H9 (cell line): ENCODE results near the gene CBR3. TPM values are rescaled to one million over a fixed set of nuclear protein-coding genes. Genes with fewer than 3 reads are reported as not detected.

Experiments
- DNase-seq: peaks from one replicate; pipeline ENCODE4 v3.0.0-alpha.2; 2017
- H2AFZ ChIP-seq: one replicate; pipeline ENCODE4 v1.6.1; 2013; ENCODE audit warnings: mild to moderate bottlenecking, low read length, control low read depth, moderate library complexity
- H2AK5ac ChIP-seq: 2 replicates; pipeline ENCODE4 v1.6.1; 2013; ENCODE audit warnings: low read length, control low read depth, mixed read lengths; ENCODE audit not compliant: insufficient read length
- H2BK120ac ChIP-seq: one replicate; pipeline ENCODE4 v1.6.1; 2013; ENCODE audit warnings: low read depth, mild to moderate bottlenecking, low read length, control low read depth, inconsistent platforms; ENCODE audit not compliant: poor library complexity, severe bottlenecking
- H2BK12ac ChIP-seq: 2 replicates; pipeline ENCODE4 v1.6.1; 2013; ENCODE audit warnings: low read length, control low read depth, mixed read lengths, low read depth; ENCODE audit not compliant: insufficient read length
- H2BK15ac ChIP-seq: 2 replicates; pipeline ENCODE4 v1.6.1; 2013; ENCODE audit warnings: low read depth, low read length, control low read depth
- H2BK20ac ChIP-seq: one replicate; pipeline ENCODE4 v1.6.1; 2013; ENCODE audit warnings: low read depth, mild to moderate bottlenecking, low read length, control low read depth, inconsistent platforms; ENCODE audit not compliant: poor library complexity, severe bottlenecking
- H2BK5ac ChIP-seq: 2 replicates; pipeline ENCODE4 v1.6.1; 2013; ENCODE audit warnings: low read length, control low read depth, mixed read lengths; ENCODE audit not compliant: insufficient read length
- H3K14ac ChIP-seq: 2 replicates; pipeline ENCODE4 v1.6.1; 2013; ENCODE audit warnings: low read length, control low read depth; ENCODE audit not compliant: insufficient read depth
- H3K18ac ChIP-seq: 2 replicates; pipeline ENCODE4 v1.6.1; 2013; ENCODE audit warnings: low read depth, mild to moderate bottlenecking, mixed read lengths, low read length, control low read depth; ENCODE audit not compliant: insufficient read length
- H3K23ac ChIP-seq: 2 replicates; pipeline ENCODE4 v1.6.1; 2013; ENCODE audit warnings: low read length, control low read depth, mixed read lengths, low read depth; ENCODE audit not compliant: insufficient read length
- H3K23me2 ChIP-seq: 2 replicates; pipeline ENCODE4 v1.6.1; 2013; ENCODE audit warnings: low read depth, mild to moderate bottlenecking, mixed read lengths, low read length, control low read depth; ENCODE audit not compliant: insufficient read length, poor library complexity, severe bottlenecking
- H3K27ac ChIP-seq: 2 replicates; pipeline ENCODE4 v1.5.1; 2013; ENCODE audit warnings: low read length, control low read depth, mixed read lengths, low read depth; ENCODE audit not compliant: insufficient read length
- H3K27me3 ChIP-seq: 2 replicates; pipeline ENCODE4 v1.6.1; 2013; ENCODE audit warnings: low read length, control low read depth, inconsistent platforms; ENCODE audit not compliant: insufficient read depth
- H3K4ac ChIP-seq: 2 replicates; pipeline ENCODE4 v1.6.1; 2013; ENCODE audit warnings: low read depth, mild to moderate bottlenecking, control low read depth, inconsistent platforms, low read length, moderate library complexity
- H3K4me1 ChIP-seq: 2 replicates; pipeline ENCODE4 v1.6.1; 2013; ENCODE audit warnings: low read length, control low read depth, inconsistent platforms; ENCODE audit not compliant: insufficient read depth
- H3K4me2 ChIP-seq: 2 replicates; pipeline ENCODE4 v1.6.1; 2013; ENCODE audit warnings: low read length, control low read depth, mixed read lengths; ENCODE audit not compliant: insufficient read length, insufficient read depth
- H3K56ac ChIP-seq: 2 replicates; pipeline ENCODE4 v1.6.1; 2013; ENCODE audit warnings: low read depth, mild to moderate bottlenecking, mixed read lengths, low read length, control low read depth; ENCODE audit not compliant: insufficient read length
- H3K79me1 ChIP-seq: 2 replicates; pipeline ENCODE4 v1.6.1; 2013; ENCODE audit warnings: low read depth, mild to moderate bottlenecking, moderate library complexity, low read length, control low read depth, inconsistent platforms; ENCODE audit not compliant: insufficient read depth, poor library complexity, severe bottlenecking
- H3K79me2 ChIP-seq: 2 replicates; pipeline ENCODE4 v1.6.1; 2013; ENCODE audit warnings: low read length, control low read depth, inconsistent platforms; ENCODE audit not compliant: insufficient read depth
- H3K9ac ChIP-seq: 2 replicates; pipeline ENCODE4 v1.6.1; 2013; ENCODE audit warnings: low read length, control low read depth, mixed read lengths; ENCODE audit not compliant: insufficient read length; ENCODE audit errors: extremely low read depth
- H3K9me3 ChIP-seq: one replicate; pipeline ENCODE4 v1.6.1; 2013; ENCODE audit warnings: low read depth, low read length, inconsistent platforms; ENCODE audit not compliant: control insufficient read depth
- H3T11ph ChIP-seq: one replicate; pipeline ENCODE4 v1.6.1; 2013; ENCODE audit warnings: mild to moderate bottlenecking, low read length, control low read depth, inconsistent platforms
- H4K20me1 ChIP-seq: one replicate; pipeline ENCODE4 v1.6.1; 2013; ENCODE audit not compliant: control insufficient read depth, insufficient read length, insufficient read depth
- H4K5ac ChIP-seq: 2 replicates; pipeline ENCODE4 v1.6.1; 2013; ENCODE audit warnings: low read depth, mild to moderate bottlenecking, mixed read lengths, low read length, control low read depth; ENCODE audit not compliant: insufficient read length
- H4K8ac ChIP-seq: replicated peaks from 2 replicates; pipeline ENCODE4 v1.6.1; 2013; ENCODE audit warnings: low read length, control low read depth, mixed read lengths, low read depth; ENCODE audit not compliant: insufficient read length
- H4K91ac ChIP-seq: 2 replicates; pipeline ENCODE4 v1.6.1; 2013; ENCODE audit warnings: low read depth, mild to moderate bottlenecking, moderate library complexity, mixed read lengths, low read length, control low read depth; ENCODE audit not compliant: insufficient read length
- H3K27ac Mint-ChIP-seq, 3 experiments: 2 replicates in 2 of 3; 3 replicates in 1 of 3; pipeline ENCODE4 v1.8.0; 2020 to 2021; ENCODE audit warnings: mixed read lengths in 3 of 3, mild to moderate bottlenecking in 1 of 3, moderate library complexity in 1 of 3
- H3K27me3 Mint-ChIP-seq: 2 replicates; pipeline ENCODE4 v1.8.0; 2021; ENCODE audit warnings: low read depth, mild to moderate bottlenecking, moderate library complexity, mixed read lengths
- H3K36me3 Mint-ChIP-seq, 3 experiments: 2 replicates in 2 of 3; 3 replicates in 1 of 3; pipeline ENCODE4 v1.8.0; 2020 to 2021; ENCODE audit warnings: low read depth in 3 of 3, mixed read lengths in 3 of 3; ENCODE audit not compliant: insufficient read depth in 1 of 3
- H3K4me1 Mint-ChIP-seq, 2 experiments: 2 replicates each; pipeline ENCODE4 v1.8.0; 2020; ENCODE audit warnings: mixed read lengths in 2 of 2
- H3K4me3 Mint-ChIP-seq, 2 experiments: 2 replicates in 1 of 2; 3 replicates in 1 of 2; pipeline ENCODE4 v1.8.0; 2020 to 2021; ENCODE audit warnings: mild to moderate bottlenecking in 2 of 2, mixed read lengths in 2 of 2, moderate library complexity in 1 of 2
- H3K9me3 Mint-ChIP-seq, 2 experiments: 2 replicates in 1 of 2; 3 replicates in 1 of 2; pipeline ENCODE4 v1.8.0; 2020; ENCODE audit warnings: mild to moderate bottlenecking in 2 of 2, mixed read lengths in 2 of 2, moderate library complexity in 1 of 2
- WGBS: extraction: QIAGEN DNeasy Blood & Tissue Kit; methylation state at CpG from one replicate; pipeline ENCODE4 v1.1.7; 2013; ENCODE audit warnings: missing lambda C conversion rate, low lambda C conversion rate, mixed read lengths; ENCODE audit not compliant: insufficient read length; ENCODE audit errors: extremely low coverage; 5-methylcytosine and 5-hydroxymethylcytosine counted together
- total RNA-seq: library from RNA; stranded (reverse); gene quantifications from 2 replicates; pipeline ENCODE4 v1.2.1, GENCODE V29; 2021
- TF ChIP-seq, protein P1 (sequence below): fragments of 200-600 bp; sonication (generic); conservative IDR thresholded peaks from 3 replicates; pipeline ENCODE4 v1.8.0; 2021; ENCODE audit warnings: antibody characterized with exemption, mild to moderate bottlenecking

The CBR3 gene
- total RNA-seq, 1 experiment from 2014 or later: 2.4 TPM

DNA sequence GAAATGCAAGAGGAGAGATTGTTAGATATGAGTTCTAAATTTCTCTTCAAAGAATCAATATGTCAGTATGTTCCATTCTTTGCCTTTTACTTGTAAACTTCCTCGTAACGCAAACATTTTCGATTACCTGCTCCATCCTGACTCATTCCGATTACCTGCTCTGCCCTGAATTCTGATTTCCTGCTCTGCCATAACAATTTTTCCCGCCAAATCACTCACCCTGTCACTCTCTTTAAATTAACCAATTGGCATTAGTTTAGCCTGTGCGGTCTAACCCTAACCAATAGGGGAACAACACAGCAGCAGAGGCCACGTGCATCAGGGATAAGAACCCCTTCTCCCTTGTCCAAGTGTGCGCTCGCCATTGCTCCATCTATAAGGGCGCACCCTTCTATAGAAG, 25.0 kb upstream of the CBR3 start:
- H3K4me2 ChIP-seq: no peak overlapping the region
- TF ChIP-seq, protein P1, sequence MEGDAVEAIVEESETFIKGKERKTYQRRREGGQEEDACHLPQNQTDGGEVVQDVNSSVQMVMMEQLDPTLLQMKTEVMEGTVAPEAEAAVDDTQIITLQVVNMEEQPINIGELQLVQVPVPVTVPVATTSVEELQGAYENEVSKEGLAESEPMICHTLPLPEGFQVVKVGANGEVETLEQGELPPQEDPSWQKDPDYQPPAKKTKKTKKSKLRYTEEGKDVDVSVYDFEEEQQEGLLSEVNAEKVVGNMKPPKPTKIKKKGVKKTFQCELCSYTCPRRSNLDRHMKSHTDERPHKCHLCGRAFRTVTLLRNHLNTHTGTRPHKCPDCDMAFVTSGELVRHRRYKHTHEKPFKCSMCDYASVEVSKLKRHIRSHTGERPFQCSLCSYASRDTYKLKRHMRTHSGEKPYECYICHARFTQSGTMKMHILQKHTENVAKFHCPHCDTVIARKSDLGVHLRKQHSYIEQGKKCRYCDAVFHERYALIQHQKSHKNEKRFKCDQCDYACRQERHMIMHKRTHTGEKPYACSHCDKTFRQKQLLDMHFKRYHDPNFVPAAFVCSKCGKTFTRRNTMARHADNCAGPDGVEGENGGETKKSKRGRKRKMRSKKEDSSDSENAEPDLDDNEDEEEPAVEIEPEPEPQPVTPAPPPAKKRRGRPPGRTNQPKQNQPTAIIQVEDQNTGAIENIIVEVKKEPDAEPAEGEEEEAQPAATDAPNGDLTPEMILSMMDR: no peak
- H3K36me3 Mint-ChIP-seq: peaks cover 17 to 34% (median 29%) of the 10 kb centered on the region in 3 experiments

More for the DNA sequence above, 25.0 kb upstream of the CBR3 start:
- no peak overlapping the region for H2BK20ac ChIP-seq
- H3K4ac ChIP-seq: no peak overlapping the region
- no peak overlapping the region for H2BK12ac ChIP-seq
- Mint-ChIP-seq H3K9me3 (peaks cover 0 to 9% of the 10 kb centered on the region in 2 experiments; a peak in 2 of 5 replicates), H3K4me1 (peaks cover 43 to 53% of the 10 kb centered on the region in 2 experiments), H3K4me3 (no peak overlapping the region), H3K27ac (no peak overlapping the region), H3K27me3 (no peaks in the 10 kb centered on the region; the same call in 1 of the 2 replicates)
- no peak overlapping the region for H2AFZ ChIP-seq
- no peak overlapping the region for H3K9ac ChIP-seq
- H3K9me3 ChIP-seq: no peaks in the 10 kb centered on the region
- no peaks in the 10 kb centered on the region for H4K20me1 ChIP-seq
- H2BK15ac ChIP-seq: no peak overlapping the region
- peaks cover 3% of the 10 kb centered on the region; the same call in 1 of the 2 replicates for H3K4me1 ChIP-seq
- H3K23ac ChIP-seq: no peak overlapping the region
- H2BK120ac ChIP-seq: no peak overlapping the region
- H3K27ac ChIP-seq: no peak overlapping the region
- H4K91ac ChIP-seq: no peak overlapping the region
- H3K23me2 ChIP-seq: peaks cover 6% of the 10 kb centered on the region
- H2AK5ac ChIP-seq: no peak overlapping the region
- H3K56ac ChIP-seq: no peak overlapping the region
- no peak overlapping the region for H4K5ac ChIP-seq
- H3K27me3 ChIP-seq: no peaks in the 10 kb centered on the region
- no peak overlapping the region for H3T11ph ChIP-seq
- no peak overlapping the region for H3K14ac ChIP-seq
- H4K8ac ChIP-seq: no peak overlapping the region
- WGBS: no CpG with 5 or more reads among the region's 10 CpGs
- no peaks in the 10 kb centered on the region for H3K79me1 ChIP-seq
- no peak overlapping the region for H3K18ac ChIP-seq
- no peak overlapping the region for H2BK5ac ChIP-seq
- no peak for DNase-seq
- no peaks in the 10 kb centered on the region for H3K79me2 ChIP-seq
